CD8-positive, alpha-beta memory T cell (primary cell): ENCODE results near the gene PTPRE. TPM values are rescaled to one million over a fixed set of nuclear protein-coding genes. Genes with fewer than 3 reads are reported as not detected.
A peak's percentile ranks its signal among the peaks of the same experiment; 100 is the strongest.

Experiments used
- CTCF ChIA-PET: fragments of 350-600 bp; sonication (Branson Sonifier 250); formaldehyde crosslinking; loops from one replicate; lab custom pipeline; 2021; ENCODE audit warnings: antibody characterized with exemption; lab: Charles Lee
- POLR2A ChIA-PET: fragments of 350-600 bp; sonication (Branson Sonifier 250); formaldehyde crosslinking; loops from one replicate; lab custom pipeline; 2021; ENCODE audit warnings: antibody characterized with exemption; lab: Charles Lee
- DNase-seq, 5 donors: peaks; one replicate each; pipeline versions ENCODE4 v3.0.0 to v3.0.0-alpha.2; 2020 to 2022; ENCODE audit warnings: mixed read lengths in 1 of 5
- H3K27ac ChIP-seq: one replicate; pipeline ENCODE4 v1.7.0; 2013; ENCODE audit warnings: low read depth, mild to moderate bottlenecking, low read length, moderate library complexity
- H3K27me3 ChIP-seq: 2 replicates; pipeline ENCODE4 v1.7.0; 2013; ENCODE audit warnings: low read length, mild to moderate bottlenecking; ENCODE audit not compliant: insufficient read depth, poor library complexity, severe bottlenecking
- H3K36me3 ChIP-seq: 2 replicates; pipeline ENCODE4 v1.7.0; 2013; ENCODE audit warnings: mild to moderate bottlenecking, low read length, moderate library complexity; ENCODE audit not compliant: insufficient read depth
- H3K4me1 ChIP-seq: 2 replicates; pipeline ENCODE4 v1.7.0; 2013; ENCODE audit warnings: mild to moderate bottlenecking, low read length, moderate library complexity; ENCODE audit not compliant: insufficient read depth
- H3K4me3 ChIP-seq: 2 replicates; pipeline ENCODE4 v1.7.0; 2013; ENCODE audit warnings: mild to moderate bottlenecking, low read length
- H3K9me3 ChIP-seq: 2 replicates; pipeline ENCODE4 v1.7.0; 2013; ENCODE audit warnings: mild to moderate bottlenecking, low read length
- H3K27ac Mint-ChIP-seq, 8 donors: one replicate each; pipeline ENCODE4 v1.8.0; 2020 to 2021; ENCODE audit warnings: mixed read lengths in 8 of 8, mild to moderate bottlenecking in 6 of 8, inconsistent platforms in 3 of 8, moderate library complexity in 3 of 8
- H3K27me3 Mint-ChIP-seq, 2 donors: one replicate each; pipeline ENCODE4 v1.8.0; 2020 to 2021; ENCODE audit warnings: mixed read lengths in 2 of 2, mild to moderate bottlenecking in 1 of 2, moderate library complexity in 1 of 2
- H3K36me3 Mint-ChIP-seq, 3 donors: one replicate each; pipeline ENCODE4 v1.8.0; 2020 to 2021; ENCODE audit warnings: mixed read lengths in 3 of 3, inconsistent platforms in 1 of 3, mild to moderate bottlenecking in 1 of 3
- H3K4me1 Mint-ChIP-seq, 3 donors: one replicate each; pipeline ENCODE4 v1.8.0; 2020 to 2021; ENCODE audit warnings: mixed read lengths in 3 of 3, inconsistent platforms in 1 of 3, mild to moderate bottlenecking in 1 of 3
- H3K4me3 Mint-ChIP-seq, 7 donors: one replicate each; pipeline ENCODE4 v1.8.0; 2020 to 2021; ENCODE audit warnings: mixed read lengths in 7 of 7, mild to moderate bottlenecking in 6 of 7, moderate library complexity in 4 of 7, inconsistent platforms in 2 of 7
- H3K9me3 Mint-ChIP-seq, 5 donors: one replicate each; pipeline ENCODE4 v1.8.0; 2020 to 2022; ENCODE audit warnings: mixed read lengths in 5 of 5, mild to moderate bottlenecking in 3 of 5, moderate library complexity in 2 of 5, inconsistent platforms in 1 of 5
- polyA plus RNA-seq: library from polyadenylated mRNA; unstranded; fragments of 300-500 nt; fragmentation: Illumina TruSeq; gene quantifications from one replicate; pipeline ENCODE4 v1.2.3, GENCODE V29; 2021
- total RNA-seq, 2 experiments: library from RNA; stranded (reverse); gene quantifications; one replicate each; pipeline ENCODE4 v1.2.3, GENCODE V29; 2021

The PTPRE gene
- total and polyA plus RNA-seq, 3 experiments from 2014 or later, result 25.2 to 29.5 (median 26.0) TPM

- Mint-ChIP-seq H3K36me3 (no peaks in the 10 kb centered on the region), H3K9me3 (no peaks in the 10 kb centered on the region), H3K27ac (peak overlapping the region in 3 of 8 donors; percentile 34 to 46 (median 35)), H3K4me3 (peak overlapping the region in 2 of 7 donors; percentile 18 to 58), H3K27me3 (no peaks in the 10 kb centered on the region), H3K4me1 (peaks cover 40 to 49% (median 45%) of the 10 kb centered on the region in 3 donors)
- ChIA-PET POLR2A (no interaction called here), CTCF (no interaction called here)
- Histone ChIP-seq H3K9me3 (no peaks in the 10 kb centered on the region), H3K4me3 (no peak overlapping the region), H3K4me1 (peaks cover 31% of the 10 kb centered on the region), H3K27ac (no peak overlapping the region), H3K27me3 (no peaks in the 10 kb centered on the region), H3K36me3 (no peaks in the 10 kb centered on the region)
- no peak for DNase-seq
These were observed 190.9 kb downstream of the PTPRE start for GRCh38 chr10:128097783-128098182.

- Mint-ChIP-seq H3K27ac (peak overlapping the region in 1 of 8 donors; percentile 80), H3K27me3 (no peaks in the 10 kb centered on the region), H3K4me1 (peaks cover 40 to 53% (median 49%) of the 10 kb centered on the region in 3 donors), H3K9me3 (no peaks in the 10 kb centered on the region), H3K4me3 (no peak overlapping the region), H3K36me3 (no peaks in the 10 kb centered on the region)
- ChIA-PET CTCF (no interaction called here), POLR2A (no interaction called here)
- Histone ChIP-seq H3K27me3 (no peaks in the 10 kb centered on the region), H3K4me3 (no peak overlapping the region), H3K4me1 (peaks cover 39% of the 10 kb centered on the region), H3K9me3 (no peaks in the 10 kb centered on the region), H3K27ac (no peak overlapping the region), H3K36me3 (no peaks in the 10 kb centered on the region)
- DNase-seq, result no peak
These were observed 191.7 kb downstream of the PTPRE start for GRCh38 chr10:128098631-128099030.

- H3K4me3 Mint-ChIP-seq, result no peak overlapping the region
- Histone ChIP-seq H3K27ac (no peak overlapping the region), H3K4me3 (no peak overlapping the region), H3K27me3 (no peaks in the 10 kb centered on the region), H3K9me3 (no peaks in the 10 kb centered on the region), H3K36me3 (no peaks in the 10 kb centered on the region), H3K4me1 (peaks cover 51% of the 10 kb centered on the region)
- CTCF ChIA-PET, result interaction anchor here (1.1 to 1.5 kb wide), 2 partner anchors 49 to 112 kb away, joined by 3 read pairs; no protein-coding TSS in a partner anchor
- DNase-seq, result no peak
- no peaks in the 10 kb centered on the region for H3K9me3 Mint-ChIP-seq
- H3K36me3 Mint-ChIP-seq, result no peaks in the 10 kb centered on the region
- peaks cover 40 to 61% (median 48%) of the 10 kb centered on the region in 3 donors for H3K4me1 Mint-ChIP-seq
- H3K27me3 Mint-ChIP-seq, result no peaks in the 10 kb centered on the region
- no peak overlapping the region for H3K27ac Mint-ChIP-seq
- POLR2A ChIA-PET, result no interaction called here
These were observed 193.0 kb downstream of the PTPRE start for GRCh38 chr10:128099901-128100300.

- ChIA-PET POLR2A (no interaction called here), CTCF (interaction anchor here (2.1 kb wide), 1 partner anchor 32 kb away, joined by 8 read pairs; no protein-coding TSS in a partner anchor)
- Histone ChIP-seq H3K4me3 (no peak overlapping the region), H3K36me3 (no peaks in the 10 kb centered on the region), H3K27ac (no peak overlapping the region), H3K9me3 (no peaks in the 10 kb centered on the region), H3K4me1 (peaks cover 34% of the 10 kb centered on the region), H3K27me3 (no peaks in the 10 kb centered on the region)
- Mint-ChIP-seq H3K9me3 (no peaks in the 10 kb centered on the region), H3K27ac (peak overlapping the region in 1 of 8 donors; percentile 40), H3K27me3 (no peaks in the 10 kb centered on the region), H3K4me3 (peak overlapping the region in 1 of 7 donors; percentile 2), H3K4me1 (peaks cover 20 to 46% (median 28%) of the 10 kb centered on the region in 3 donors), H3K36me3 (no peaks in the 10 kb centered on the region)
- DNase-seq, result no peak
These were observed 195.0 kb downstream of the PTPRE start for GRCh38 chr10:128101901-128102300.

GRCh38 chr10:128102480-128103228, 195.8 kb downstream of the PTPRE start:
- ChIA-PET POLR2A (no interaction called here), CTCF (interaction anchor here (0.8 to 2.1 kb wide), 4 partner anchors 14 to 76 kb away, joined by 3 to 8 read pairs (median 4); no protein-coding TSS in a partner anchor)
- Histone ChIP-seq H3K27me3 (no peaks in the 10 kb centered on the region), H3K9me3 (no peaks in the 10 kb centered on the region), H3K4me1 (peaks cover 32% of the 10 kb centered on the region), H3K4me3 (peak overlapping the region; percentile 25), H3K27ac (no peak overlapping the region), H3K36me3 (no peaks in the 10 kb centered on the region)
- peak overlapping the region; percentile 27 to 72 (median 54) for H3K4me3 Mint-ChIP-seq
- no peaks in the 10 kb centered on the region for H3K9me3 Mint-ChIP-seq
- H3K27me3 Mint-ChIP-seq, result no peaks in the 10 kb centered on the region
- no peak for DNase-seq
- peak overlapping the region in 7 of 8 donors; percentile 40 to 91 (median 69) for H3K27ac Mint-ChIP-seq
- H3K4me1 Mint-ChIP-seq, result peaks cover 13 to 44% (median 21%) of the 10 kb centered on the region in 3 donors
- no peaks in the 10 kb centered on the region for H3K36me3 Mint-ChIP-seq

- Histone ChIP-seq H3K4me1 (peaks cover 32% of the 10 kb centered on the region), H3K27ac (no peak overlapping the region), H3K4me3 (peak overlapping the region; percentile 25), H3K9me3 (no peaks in the 10 kb centered on the region), H3K27me3 (no peaks in the 10 kb centered on the region), H3K36me3 (no peaks in the 10 kb centered on the region)
- Mint-ChIP-seq H3K27me3 (no peaks in the 10 kb centered on the region), H3K27ac (peak overlapping the region in 7 of 8 donors; percentile 16 to 91 (median 69)), H3K4me3 (peak overlapping the region; percentile 27 to 72 (median 54)), H3K36me3 (no peaks in the 10 kb centered on the region), H3K9me3 (no peaks in the 10 kb centered on the region), H3K4me1 (peaks cover 7 to 37% (median 15%) of the 10 kb centered on the region in 3 donors)
- ChIA-PET CTCF (interaction anchor here (0.8 to 2.1 kb wide), 4 partner anchors 14 to 75 kb away, joined by 3 to 8 read pairs (median 4); no protein-coding TSS in a partner anchor), POLR2A (no interaction called here)
- peak; percentile 24 to 76 (median 70) for DNase-seq
These were observed 196.4 kb downstream of the PTPRE start for GRCh38 chr10:128103229-128103714.

GRCh38 chr10:128105383-128105782, 198.5 kb downstream of the PTPRE start:
- Mint-ChIP-seq H3K4me1 (peaks cover 0 to 35% (median 5%) of the 10 kb centered on the region in 3 donors), H3K4me3 (no peak overlapping the region), H3K27me3 (no peaks in the 10 kb centered on the region), H3K27ac (peak overlapping the region in 1 of 8 donors; percentile 57), H3K36me3 (no peaks in the 10 kb centered on the region), H3K9me3 (no peaks in the 10 kb centered on the region)
- ChIA-PET POLR2A (no interaction called here), CTCF (interaction anchor here (1.9 kb wide), 1 partner anchor 70 kb away, joined by 4 read pairs; no protein-coding TSS in a partner anchor)
- no peaks in the 10 kb centered on the region for H3K36me3 ChIP-seq
- DNase-seq, result no peak
- H3K27me3 ChIP-seq, result no peaks in the 10 kb centered on the region
- H3K4me1 ChIP-seq, result peaks cover 32% of the 10 kb centered on the region
- no peak overlapping the region for H3K27ac ChIP-seq
- no peaks in the 10 kb centered on the region for H3K9me3 ChIP-seq
- H3K4me3 ChIP-seq, result no peak overlapping the region

- no peaks in the 10 kb centered on the region for H3K36me3 ChIP-seq
- POLR2A ChIA-PET, result no interaction called here
- Mint-ChIP-seq H3K27ac (no peak overlapping the region), H3K9me3 (no peaks in the 10 kb centered on the region), H3K4me3 (no peak overlapping the region), H3K36me3 (no peaks in the 10 kb centered on the region), H3K4me1 (peaks cover 0 to 9% (median 5%) of the 10 kb centered on the region in 3 donors), H3K27me3 (no peaks in the 10 kb centered on the region)
- no peak overlapping the region for H3K27ac ChIP-seq
- peaks cover 4% of the 10 kb centered on the region for H3K4me1 ChIP-seq
- H3K9me3 ChIP-seq, result no peaks in the 10 kb centered on the region
- no peak for DNase-seq
- no peak overlapping the region for H3K4me3 ChIP-seq
- CTCF ChIA-PET, result no interaction called here
- no peaks in the 10 kb centered on the region for H3K27me3 ChIP-seq
These were observed 202.8 kb downstream of the PTPRE start for GRCh38 chr10:128109707-128110106.
